Kidney tubule cell (primary cell): ENCODE data around the gene ACAN.

ENCODE experiments used
- DNase-seq: peaks from one replicate; pipeline ENCODE4 v3.0.0-alpha.2; 2018; ENCODE audit warnings: low spot score

Gene ACAN

DNA sequence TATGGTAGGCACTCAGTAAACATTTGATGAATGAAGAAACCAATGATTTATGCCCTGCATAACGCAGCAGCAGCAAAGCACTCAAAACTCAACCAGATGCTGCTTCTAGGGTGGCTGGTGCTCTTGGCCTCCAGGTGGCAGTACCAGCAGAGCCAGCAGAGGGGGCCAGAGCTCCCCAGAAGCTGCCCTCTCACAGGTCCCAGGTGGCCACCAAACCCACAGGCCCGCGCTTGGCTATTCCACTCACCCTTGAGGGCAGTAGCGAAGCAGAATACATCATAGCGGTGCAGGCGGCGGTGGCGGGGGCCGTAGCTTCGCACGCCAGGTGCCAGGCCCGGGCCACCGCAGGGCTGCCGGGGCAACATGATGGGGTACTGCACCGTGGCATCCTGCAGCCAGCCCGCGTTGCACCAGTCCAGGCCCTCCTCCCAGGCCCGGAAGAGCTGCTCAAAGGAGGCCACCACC lies 75.5 kb downstream of the ACAN start:
- peak; percentile 41 for DNase-seq

DNA sequence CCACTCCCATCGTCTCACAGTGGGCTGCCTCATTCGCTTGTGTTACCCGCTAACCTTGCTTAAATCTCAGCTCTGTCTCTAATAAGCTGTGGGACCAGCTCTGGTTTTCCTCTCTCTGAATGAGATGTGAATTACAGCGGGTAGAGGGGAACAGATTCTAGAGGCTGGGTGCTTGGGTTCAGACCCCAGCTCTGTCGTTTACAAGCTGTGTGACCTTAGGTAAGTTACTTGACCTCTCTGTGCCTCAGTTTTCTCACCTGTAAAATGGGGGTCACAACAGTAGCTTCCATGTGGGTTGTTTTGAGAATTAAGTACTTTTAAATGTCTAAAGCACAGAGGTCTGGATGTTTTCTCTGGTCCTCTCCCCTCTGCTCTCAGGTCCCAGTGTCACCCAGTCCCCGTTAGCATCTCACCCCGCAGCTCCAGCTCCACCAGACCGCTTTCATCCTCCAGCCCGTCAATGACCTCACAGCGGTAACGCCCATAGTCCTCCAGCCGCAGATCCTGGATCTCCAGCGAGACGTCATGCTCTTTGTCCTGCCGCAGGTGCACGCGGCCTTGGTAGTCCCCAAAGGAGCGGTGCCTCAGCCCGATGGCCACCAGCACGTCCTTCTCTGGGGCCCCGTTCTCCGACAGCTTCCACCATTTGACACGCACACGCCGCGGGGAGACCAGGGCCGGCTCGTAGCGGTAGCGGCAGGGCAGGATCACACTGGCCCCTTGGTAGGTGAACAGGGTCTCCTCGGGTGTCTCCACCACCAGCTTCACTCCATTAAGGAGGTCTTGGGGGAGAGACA lies 77.9 kb downstream of the ACAN start:
- no peak for DNase-seq

DNA sequence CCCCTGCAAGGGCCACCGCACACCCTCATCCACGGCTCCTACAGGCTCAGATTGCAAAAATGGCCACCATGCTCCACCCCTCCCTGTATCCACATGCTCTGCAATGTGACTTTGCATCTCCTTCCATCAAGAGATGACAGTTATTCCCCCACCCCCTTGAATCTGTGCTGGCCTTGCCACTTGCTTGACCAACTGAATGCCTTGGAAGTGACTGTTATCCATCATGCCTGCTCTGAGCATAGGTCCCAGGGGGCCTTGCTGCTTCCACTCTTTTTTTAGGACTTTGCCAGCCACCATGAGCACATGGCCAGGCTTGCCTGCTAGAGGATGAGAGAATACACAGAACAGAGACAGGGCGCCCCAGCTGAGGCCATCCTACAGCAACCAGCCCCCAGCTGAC lies 78.5 kb downstream of the ACAN start:
- no peak for DNase-seq

DNA sequence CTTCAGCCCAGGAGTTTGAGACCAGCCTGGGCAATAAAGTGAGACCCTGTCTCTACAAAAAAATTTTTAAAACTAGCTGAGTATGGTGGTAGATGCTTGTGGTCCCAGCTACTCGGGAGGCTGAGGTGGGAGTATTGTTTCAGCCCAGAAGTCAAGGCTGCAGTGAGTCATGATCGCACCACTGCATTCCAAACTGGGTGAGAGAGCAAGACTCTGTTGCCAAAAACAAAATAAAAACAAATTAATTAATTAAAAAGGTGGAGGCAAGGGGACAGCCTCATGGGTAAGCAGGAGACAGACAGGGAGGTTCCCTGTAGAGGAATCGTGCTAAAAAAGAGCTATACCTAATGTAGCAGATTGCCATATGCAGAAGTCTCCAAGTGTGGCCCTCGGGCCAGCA lies 79.5 kb downstream of the ACAN start:
- DNase-seq, result peak; percentile 59

DNA sequence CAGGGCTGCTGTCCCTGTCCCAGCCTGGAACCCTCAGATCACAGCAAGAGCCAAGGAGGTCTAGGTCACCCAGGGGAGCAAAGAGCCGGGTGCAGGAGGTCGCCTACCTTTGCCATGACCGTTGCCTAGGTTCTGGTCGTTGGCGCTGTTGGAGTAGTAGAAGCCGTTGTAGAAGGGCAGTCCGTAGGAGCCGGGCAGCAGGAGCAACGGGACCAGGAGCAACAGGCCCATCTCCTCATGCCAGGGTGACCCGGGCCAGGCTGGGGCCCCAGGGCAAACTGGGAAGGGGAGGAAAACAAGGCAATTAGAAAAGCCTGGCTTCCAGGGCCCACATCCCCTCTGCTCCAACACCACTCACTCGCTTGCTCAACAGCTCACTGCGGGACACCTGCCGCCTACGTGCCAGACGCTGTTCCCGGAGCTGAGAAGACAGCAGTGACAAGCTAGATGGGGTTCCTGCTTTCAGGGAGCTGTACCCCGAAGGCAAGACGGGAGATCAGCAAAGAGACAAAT lies 83.9 kb downstream of the ACAN start:
- DNase-seq, result no peak

DNA sequence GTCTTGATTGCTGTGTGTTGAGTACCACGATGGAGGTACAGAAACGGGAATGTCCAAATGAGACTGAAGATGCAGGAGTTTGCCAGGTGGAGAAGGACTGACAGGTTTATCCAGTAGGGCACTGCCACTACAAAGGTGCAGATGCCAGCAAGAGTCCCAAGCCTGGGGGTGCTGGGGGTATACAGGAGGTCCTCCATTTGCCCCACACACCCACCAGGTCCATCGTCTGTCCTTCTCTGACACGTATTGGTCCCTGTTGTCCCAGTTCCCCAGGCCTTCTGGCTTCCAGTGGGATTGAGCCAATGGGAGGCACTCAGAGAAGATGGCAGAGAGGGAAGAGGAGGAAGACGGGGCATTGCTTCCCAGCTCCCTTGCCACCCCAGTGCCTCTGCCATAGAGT lies 85.5 kb downstream of the ACAN start:
- DNase-seq, result no peak

DNA sequence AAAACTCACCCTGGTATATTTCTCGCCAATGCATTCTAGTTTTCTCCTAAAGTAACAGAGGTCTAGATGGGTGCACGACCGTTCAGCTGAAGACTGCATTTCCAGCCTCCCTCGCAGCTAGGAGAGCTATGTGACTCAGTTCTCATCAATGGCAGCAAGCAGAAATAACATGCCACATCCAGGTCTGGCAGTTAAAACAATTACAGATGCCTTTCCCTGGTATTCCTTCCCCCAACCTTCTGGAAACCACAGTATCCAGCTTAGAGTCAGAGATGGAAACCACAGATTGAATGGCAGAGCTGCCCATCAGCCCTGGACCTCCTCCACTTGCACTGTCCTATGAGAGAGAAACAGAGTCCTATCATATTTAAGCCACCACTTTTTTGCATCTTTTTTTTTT lies 87.3 kb downstream of the ACAN start:
- peak; percentile 69 for DNase-seq

DNA sequence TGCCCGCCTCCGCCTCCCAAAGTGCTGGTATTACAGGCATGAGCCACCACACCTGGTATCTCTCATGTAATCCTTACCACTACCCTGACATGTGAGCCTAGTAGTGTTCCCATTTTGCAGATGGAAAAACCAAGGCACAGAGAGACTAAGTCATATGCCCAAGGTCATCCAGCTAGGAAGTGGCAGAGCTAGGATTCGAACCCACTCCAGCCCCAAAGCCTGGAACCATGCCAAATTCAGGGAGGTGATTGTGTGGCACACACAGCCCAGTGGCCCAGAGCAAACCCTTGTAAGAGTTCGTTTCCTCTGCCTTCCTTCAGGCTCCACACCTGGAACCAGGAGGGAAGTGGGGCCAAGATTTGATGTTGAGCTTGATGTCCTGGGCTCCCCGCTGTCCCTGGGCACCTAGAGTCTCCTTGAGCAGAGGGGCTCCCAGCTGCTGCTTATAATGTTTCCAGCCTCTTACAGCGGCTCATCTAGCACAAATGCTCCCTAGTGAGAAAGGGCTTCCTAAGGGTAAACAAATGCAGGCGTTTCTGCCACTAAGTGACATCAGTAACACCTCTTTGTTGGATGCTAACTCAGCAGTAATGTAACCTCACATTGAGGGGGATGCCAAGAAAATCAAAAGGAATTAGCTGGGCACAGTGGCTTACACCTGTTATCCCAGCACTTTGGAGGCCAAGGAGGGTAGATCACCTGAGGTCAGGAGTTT lies 88.5 kb downstream of the ACAN start:
- no peak for DNase-seq

DNA sequence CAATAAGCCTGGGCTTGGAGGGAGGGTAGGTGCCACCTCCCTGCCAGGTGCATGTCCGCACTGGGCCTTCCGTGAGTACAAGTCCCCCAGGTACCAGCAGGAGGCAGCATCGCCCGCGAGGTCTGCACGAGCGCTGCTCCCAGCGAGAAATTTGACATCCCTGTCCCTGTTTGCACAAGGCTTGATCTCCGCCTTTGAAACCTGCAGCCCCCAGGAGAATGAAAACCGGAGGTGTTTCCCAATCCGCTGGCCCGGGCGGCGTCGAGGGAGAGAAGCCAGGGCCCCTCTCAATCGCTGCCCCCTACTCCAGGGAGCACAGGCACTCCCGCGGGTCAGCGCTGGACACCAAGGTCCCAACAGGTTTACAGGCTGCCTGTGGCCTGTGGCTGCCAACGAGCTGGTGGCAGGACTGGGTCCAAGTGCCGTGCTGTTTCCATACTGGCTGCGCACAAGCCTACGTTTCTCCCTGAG lies 91.1 kb downstream of the ACAN start:
- peak; percentile 73 for DNase-seq

DNA sequence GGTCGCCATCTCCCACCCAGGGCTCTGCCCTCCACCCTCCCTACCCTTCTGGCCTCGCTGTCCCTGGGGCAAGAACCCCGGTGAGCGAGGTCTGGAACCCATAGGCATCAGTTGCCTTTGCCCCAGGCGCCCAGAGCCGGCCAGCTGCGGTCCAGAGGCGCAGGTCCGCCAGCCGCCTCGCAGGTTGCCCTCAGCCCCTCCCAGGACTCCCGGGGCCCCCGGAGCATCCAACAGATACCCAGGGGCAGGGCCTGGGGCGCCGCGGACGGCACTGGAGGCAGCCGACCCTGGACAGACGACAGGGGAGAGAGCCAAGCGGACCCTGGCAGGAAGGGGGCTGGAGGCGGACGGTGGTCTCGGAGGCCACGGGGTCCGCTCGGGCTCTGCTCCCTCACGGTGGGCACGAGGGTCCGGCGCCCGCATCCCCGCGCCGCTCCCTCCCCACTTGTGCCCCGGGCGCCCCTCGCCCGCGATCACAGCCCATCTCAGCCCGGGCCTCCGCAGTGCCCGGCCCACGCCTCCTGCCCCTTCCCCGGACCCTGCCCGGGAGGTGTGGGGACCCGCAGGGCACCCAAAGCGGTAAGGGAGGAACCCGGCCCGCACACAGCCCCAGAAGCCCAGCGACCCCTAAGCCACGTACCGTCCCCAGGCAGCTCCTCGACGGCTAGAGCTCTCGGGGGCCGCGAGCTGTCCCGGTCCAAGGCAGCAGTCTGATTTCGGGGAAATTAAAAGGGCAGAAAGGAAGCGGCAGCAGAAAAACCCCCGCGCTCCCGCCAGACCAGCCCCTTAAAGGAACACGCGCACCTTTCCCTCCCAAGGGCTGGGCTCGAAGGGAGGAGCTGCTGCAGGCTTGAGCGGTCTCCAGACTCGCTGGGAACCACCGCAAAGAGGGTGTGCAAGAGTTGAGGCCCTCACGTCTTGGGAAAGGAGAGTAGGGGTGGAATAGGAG lies 91.9 kb downstream of the ACAN start, which contains the start of gene HAPLN3:
HAPLN3 (minus strand) TSS at position 726 of the 949 bp plus-strand sequence. CDS start 8,246 bp downstream, outside the sequence.
- DNase-seq, result peak; percentile 56

DNA sequence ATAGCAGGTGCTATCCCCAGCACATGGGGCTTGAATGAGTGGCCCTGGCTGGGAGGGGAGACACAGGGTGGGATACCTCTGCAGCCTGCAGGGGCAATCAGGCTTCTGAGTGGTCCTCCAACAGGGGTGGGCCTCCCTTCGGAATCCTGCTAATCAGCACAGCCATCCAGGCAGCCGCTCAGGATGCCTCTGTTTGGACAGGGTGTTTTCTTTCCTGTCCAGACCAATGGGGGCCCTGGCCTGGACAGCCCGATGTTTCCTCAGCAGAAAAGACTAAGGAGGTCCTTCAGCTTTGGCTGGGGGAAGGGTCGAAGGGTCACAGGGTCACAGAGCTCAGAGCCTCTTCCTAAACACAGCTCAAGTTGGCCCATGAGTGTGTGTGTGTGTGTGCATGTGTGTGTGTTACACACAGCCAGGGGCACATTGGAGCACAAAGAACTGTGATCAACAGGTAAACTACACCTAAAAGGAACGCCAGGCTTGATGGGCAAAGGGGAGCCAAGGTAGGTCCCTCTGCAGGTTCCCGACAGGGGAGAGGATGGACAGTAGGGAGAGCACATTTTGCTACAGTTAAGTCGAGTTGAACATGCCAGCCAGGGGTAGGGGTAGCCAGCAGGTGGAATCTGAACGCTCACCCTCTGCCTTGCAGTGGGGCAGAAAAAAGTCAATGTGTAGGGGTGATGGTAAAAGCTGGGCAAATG lies 93.2 kb downstream of the ACAN start:
- no peak for DNase-seq

DNA sequence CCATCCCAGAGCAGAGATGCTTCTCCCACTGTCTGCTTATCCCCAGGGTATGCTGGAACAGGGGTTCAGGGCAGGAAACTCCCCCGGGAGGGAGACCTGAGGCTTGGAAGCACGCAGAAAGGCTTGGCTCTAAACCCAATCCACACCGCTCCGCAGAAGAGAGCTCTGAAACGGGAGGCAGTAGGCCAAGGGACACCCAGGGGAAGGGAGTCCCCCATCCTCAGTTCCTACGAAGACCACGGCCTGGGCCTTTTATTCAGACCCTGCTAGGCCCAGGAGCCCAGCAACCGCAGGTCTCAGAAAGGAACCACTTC lies 93.9 kb downstream of the ACAN start:
- DNase-seq, result no peak

DNA sequence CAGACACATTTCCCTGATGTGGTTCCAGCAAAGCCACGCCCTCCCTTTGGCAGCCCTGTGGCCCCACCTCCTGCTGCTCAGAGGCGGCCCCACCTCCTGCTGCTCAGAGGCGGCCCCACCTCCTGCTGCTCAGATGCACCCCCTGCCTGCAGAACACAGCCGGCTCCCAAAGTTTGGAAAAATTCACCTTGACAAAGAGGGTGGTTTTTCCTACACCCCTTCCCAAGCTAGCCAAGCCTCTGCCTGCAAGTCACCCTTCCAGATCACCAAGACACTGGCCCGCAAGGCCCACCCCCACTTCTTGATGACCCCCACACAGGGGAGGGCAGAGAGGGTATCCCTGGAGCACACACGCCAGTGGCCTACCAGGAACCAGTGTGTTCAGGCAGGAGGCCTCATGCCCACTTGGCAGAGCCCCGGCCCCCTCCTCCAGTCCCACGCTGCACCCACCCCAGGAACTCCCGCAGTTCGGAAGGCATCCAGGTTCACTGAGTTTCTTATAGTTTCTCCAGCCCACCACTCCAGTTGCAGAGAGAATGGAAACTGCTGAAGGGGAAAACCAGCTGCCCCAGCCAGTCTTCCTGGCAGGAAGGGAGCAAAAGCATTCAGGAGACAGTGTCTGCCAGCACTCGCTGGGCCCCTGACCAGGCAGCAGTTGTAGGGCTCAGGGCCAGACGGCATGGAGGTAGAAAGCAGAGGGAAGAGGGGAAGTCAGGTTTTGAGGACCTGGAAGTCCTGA lies 94.4 kb downstream of the ACAN start:
- DNase-seq, result peak; percentile 82

DNA sequence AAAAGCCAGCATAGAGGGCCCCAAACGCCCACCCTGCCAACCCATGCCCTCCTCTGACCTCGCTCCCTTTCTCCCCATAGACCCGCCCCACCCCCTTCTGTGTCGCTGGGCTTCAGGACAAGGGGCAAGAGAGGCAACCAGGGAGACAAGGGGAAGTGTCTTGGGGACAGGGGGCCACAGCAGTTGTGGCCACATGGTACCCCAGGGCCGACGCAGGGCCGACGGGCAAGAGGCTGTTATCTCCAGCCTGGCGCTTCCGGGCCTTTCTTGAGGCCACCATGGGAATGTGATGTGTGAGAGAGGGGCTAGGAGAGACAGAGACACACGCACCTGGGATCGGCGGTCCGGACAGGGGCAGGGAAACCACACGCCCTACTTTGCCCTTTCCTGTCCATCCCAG lies 95.5 kb downstream of the ACAN start:
- DNase-seq, result no peak

DNA sequence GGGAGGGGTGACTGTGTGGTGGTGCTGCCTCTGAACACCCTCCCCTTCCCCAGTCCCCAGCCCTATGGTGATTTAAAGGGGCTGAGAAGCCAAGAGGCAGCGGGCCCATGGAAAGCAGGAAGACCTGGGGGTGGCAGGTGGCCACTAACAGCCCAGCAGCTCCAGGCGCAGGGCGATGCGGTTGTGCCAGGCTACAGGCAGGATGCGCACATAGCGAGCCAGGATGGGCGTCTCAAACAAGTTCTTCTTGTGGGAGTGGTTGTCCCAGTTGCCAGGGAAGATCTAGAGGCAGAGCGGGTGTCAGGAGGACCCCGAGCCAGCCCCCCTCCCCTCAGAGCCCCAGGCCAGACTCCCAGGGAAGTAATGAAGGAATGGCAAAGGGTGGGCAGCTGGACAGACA lies 96.0 kb downstream of the ACAN start:
- no peak for DNase-seq

DNA sequence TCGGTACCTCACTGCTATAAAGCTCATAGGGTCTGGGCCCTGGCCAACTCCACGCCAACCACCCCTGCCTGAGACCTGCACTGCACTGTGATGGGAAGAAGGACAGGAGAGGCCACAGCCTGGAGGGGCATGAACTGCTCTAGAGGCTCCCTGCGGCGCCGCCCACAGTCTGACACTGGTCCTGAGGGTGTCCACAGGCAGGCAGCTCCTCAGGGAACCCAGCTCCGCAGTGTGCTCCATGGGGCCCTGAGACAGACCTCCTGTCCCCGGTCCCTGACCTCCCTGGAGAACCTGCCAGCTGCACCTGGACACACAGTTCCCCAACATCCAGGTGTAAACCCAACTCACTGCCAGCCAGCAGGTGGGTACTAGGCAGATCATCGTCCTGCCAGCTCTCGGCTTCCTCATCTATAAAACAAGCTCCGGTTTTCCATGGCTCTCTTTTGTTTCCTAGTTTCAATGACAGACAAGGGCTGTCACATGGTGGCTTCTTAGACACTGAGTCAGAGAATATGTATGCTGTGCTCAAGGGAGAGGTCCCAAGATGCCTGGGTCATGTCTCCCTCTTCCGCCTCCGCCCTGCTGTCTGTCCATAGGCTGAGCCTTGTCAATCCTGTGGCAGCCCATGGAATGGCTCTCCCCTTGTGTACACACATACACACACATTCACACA lies 97.2 kb downstream of the ACAN start:
- DNase-seq, result peak; percentile 83

DNA sequence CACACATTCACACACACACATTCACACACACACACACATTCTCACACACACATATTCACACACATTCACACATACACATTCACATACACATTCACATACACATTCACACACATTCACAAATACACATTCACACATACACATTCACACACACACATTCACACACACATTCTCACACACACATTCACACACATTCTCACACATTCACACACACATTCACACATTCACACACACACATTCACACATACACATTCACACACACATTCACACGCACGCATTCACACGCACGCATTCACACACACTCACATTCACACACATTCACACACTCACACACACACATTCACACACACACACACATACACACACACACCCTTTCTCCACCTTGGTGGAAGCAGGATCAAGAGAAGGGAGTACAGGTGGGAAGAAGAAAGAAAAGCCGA lies 97.8 kb downstream of the ACAN start:
- DNase-seq, result no peak

DNA sequence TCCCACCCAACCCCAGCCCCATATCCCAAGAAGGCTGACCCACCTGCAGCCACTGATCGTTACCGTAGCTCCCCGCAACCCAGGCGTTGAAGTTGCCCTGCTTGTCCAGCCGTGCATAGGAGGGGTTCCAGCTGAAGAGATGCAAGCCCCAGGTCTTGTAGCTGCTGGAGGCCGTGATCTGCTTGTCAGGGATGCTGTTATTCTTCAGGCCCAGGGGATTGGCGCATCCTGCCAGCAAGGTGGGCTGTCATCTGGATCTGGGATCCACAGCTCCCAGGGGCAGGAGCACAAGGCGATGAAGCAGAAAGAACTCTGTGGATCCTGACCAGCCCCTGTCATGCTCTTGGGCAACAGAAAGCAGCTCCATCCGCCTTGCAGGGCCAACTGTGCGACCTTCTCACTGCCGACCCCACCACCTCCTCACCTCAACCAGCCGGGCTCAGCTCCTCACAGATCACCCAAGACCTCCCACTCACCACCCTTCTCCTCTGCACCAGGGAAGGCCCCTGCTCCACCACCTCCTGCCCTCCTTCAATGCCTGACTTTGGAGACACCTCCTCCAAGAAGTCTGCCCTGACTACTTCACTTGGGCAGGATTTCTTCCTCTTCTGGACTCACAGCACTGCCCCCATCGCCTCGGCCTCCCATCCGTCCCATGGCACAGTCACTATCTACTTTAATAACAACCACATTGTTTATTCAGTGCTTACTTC lies 98.4 kb downstream of the ACAN start:
- DNase-seq, result no peak

DNA sequence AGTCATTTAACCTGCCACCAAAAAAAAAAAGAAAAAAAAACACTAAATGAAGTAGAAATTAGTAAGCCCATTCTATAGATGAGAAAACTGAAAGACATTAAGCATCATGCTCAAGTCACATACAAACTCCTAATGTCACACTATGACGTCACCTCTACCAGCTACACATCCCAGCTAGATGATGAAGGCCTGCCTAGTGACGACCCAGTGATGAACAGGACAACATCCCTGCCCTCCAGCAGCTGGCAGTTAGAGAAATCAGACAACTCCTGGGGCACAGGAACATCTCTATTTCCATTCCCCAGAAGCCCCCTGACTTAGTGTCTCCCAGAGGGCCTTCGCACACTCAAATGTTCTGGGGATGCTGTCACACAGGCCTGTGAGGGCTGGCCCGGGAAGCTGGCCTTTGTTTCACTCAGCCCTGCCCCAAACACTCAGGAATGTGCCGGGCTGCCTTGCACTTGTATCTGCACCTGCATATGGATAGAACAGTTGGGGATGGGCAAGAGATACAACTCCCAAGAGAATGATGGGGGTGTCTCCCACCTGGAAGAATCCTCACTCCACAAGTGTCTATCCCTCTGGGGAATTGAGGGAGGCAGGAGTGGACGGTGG lies 99.1 kb downstream of the ACAN start:
- no peak for DNase-seq
